ENCODE measurements around the gene SCN1A. TPM values are rescaled to one million over a fixed set of nuclear protein-coding genes. Genes with fewer than 3 reads are reported as not detected.

SCN1A gene
- total and polyA plus RNA-seq, 2 of the 8 experiments (the other 6 are each of a cell fraction or from before 2014, with no cell fraction given) = 0.18 to 1.9 TPM

DNA sequence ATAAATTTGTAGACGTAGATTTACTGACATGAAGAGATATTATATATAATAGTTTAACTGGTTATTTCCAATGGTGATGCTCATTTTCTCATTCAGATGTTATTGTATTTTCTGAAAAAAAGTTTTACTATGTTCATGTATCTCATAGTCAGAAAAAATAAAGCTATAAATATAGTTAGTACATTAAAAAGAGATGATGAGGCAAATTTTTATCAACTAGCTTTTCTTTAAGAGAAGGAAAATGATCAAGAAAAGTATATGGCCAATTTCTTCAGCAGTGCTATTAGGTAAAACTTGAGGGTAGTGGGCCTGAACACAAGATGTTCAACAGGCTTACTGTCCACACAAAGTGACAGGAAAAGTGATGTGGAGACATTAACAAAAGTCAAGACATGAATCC lies 186.0 kb downstream of the SCN1A start:
- Histone ChIP-seq H3K23ac (ENCODE audit: insufficient read length) (no peak overlapping the region), H3K18ac (ENCODE audit: extremely low read depth, low read length) (no peak overlapping the region), H3K23me2 (ENCODE audit: low read depth, low read length) (no peaks in the 10 kb centered on the region; the same call in 1 of the 2 replicates), H3K79me2 (ENCODE audit: control insufficient read depth in 1 of 2, insufficient read depth in 2 of 2, low read length in 2 of 2) (no peaks in the 10 kb centered on the region; a peak in 1 of 4 replicates), H3K4ac (replicated peaks; ENCODE audit: insufficient read length, low read depth, low read length) (no peak overlapping the region), H3K4me2 (ENCODE audit: insufficient read depth in 1 of 2, low read depth in 2 of 2, low read length in 2 of 2) (no peak overlapping the region), H2AFZ (ENCODE audit: low read length) (no peak overlapping the region), H2BK20ac (ENCODE audit: low read length) (no peak overlapping the region), H2BK120ac (replicated peaks; ENCODE audit: low read depth, low read length) (no peak overlapping the region), H3K14ac (ENCODE audit: insufficient read length) (no peak overlapping the region), H3K4me1 (replicated peaks in 1 of 4; ENCODE audit: control insufficient read depth in 3 of 4, insufficient read depth in 4 of 4, low read length in 3 of 4) (no peaks in the 10 kb centered on the region), H4K8ac (ENCODE audit: extremely low read depth, insufficient read depth, low read length) (no peak overlapping the region), H3K56ac (replicated peaks; ENCODE audit: insufficient read length, low read depth, low read length) (no peak overlapping the region), H3K36me3 (ENCODE audit: control insufficient read depth in 2 of 4, insufficient read depth in 4 of 4, low read length in 3 of 4) (peaks cover 0 to 55% (median 17%) of the 10 kb centered on the region in 4 experiments; a peak in 6 of 8 replicates), H4K91ac (replicated peaks; ENCODE audit: insufficient read length, low read length) (no peak overlapping the region), H2BK15ac (ENCODE audit: low read length) (no peak overlapping the region), H4K20me1 (replicated peaks in 1 of 2; ENCODE audit: control insufficient read depth in 1 of 2, insufficient read depth in 2 of 2, low read length in 2 of 2) (peaks cover 0 to 2% of the 10 kb centered on the region in 2 experiments), H2AK5ac (ENCODE audit: low read depth, low read length) (no peak overlapping the region), H3K27me3 (replicated peaks in 1 of 4; ENCODE audit: control insufficient read depth in 3 of 4, extremely low read depth in 1 of 4, insufficient read depth in 3 of 4, low read length in 3 of 4) (no peaks in the 10 kb centered on the region), H3K79me1 (ENCODE audit: low read depth, low read length) (no peaks in the 10 kb centered on the region), H2BK12ac (ENCODE audit: low read depth, low read length) (no peak overlapping the region), H4K5ac (ENCODE audit: insufficient read length, low read depth, low read length) (no peak overlapping the region), H2BK5ac (ENCODE audit: low read depth, low read length) (no peak overlapping the region), H3K4me3 (ENCODE audit: extremely low read depth in 1 of 4, insufficient read depth in 2 of 4, low read depth in 3 of 4, low read length in 4 of 4) (no peak overlapping the region), H3K9ac (replicated peaks in 1 of 4; ENCODE audit: extremely low read depth in 1 of 4, low read depth in 3 of 4, low read length in 3 of 4) (no peak overlapping the region), H3K27ac (ENCODE audit: low read depth, low read length) (no peak overlapping the region), H3K9me3 (ENCODE audit: insufficient read depth in 2 of 2, low read depth in 1 of 2, low read length in 1 of 2) (no peaks in the 10 kb centered on the region)
- 88% methylated on average over 1 of the region's 1 CpG; no CpG with 5 or more reads in 1 of the 2 experiments for WGBS, 2 experiments (ENCODE audit: extremely low coverage in 1 of 2, insufficient coverage in 1 of 2, insufficient read length in 1 of 2, insufficient replicate concordance in 2 of 2, low coverage in 1 of 2, low lambda C conversion rate in 2 of 2, missing lambda C conversion rate in 1 of 2)
- ChIA-PET POLR2A (ENCODE audit: partially characterized antibody) (interaction anchor here (0.7 kb wide), 1 partner anchor 11 kb away, joined by 3 read pairs; the partner anchor contains the start of gene TTC21B), CTCF (ENCODE audit: partially characterized antibody) (no interaction called here)
- DNase-seq (ENCODE audit: low read depth in 1 of 2, low spot score in 2 of 2) (no peak), FAIRE-seq (no peak)
- TF ChIP-seq SIX5 (IDR thresholded peaks at IDR 0.05; ENCODE audit: low read depth, low read length) (no peak), ZNF274 (IDR thresholded peaks at IDR 0.05; ENCODE audit: borderline replicate concordance, extremely low read depth, low read length) (no peak), KDM1A (IDR thresholded peaks at IDR 0.05; ENCODE audit: borderline replicate concordance, low read length) (no peak), BCL11A (IDR thresholded peaks at IDR 0.05; ENCODE audit: low read depth in 2 of 2, low read length in 2 of 2) (no peak), EZH2 (IDR thresholded peaks at IDR 0.05; ENCODE audit: low read depth, low read length, severe bottlenecking) (no peak), TBP (IDR thresholded peaks at IDR 0.05; ENCODE audit: low read depth, low read length) (no peak), EP300 (IDR thresholded peaks at IDR 0.05; ENCODE audit: borderline replicate concordance in 1 of 2, low read depth in 2 of 2, low read length in 2 of 2) (no peak), CBX5 (IDR thresholded peaks at IDR 0.05; ENCODE audit: low read depth, low read length) (no peak), SAP30 (IDR thresholded peaks at IDR 0.05; ENCODE audit: insufficient read depth, insufficient replicate concordance, low read length) (no peak), RFX5 (IDR thresholded peaks at IDR 0.05; ENCODE audit: borderline replicate concordance, low read depth, low read length) (no peak), CBX8 (IDR thresholded peaks at IDR 0.05; ENCODE audit: borderline replicate concordance, low read depth, low read length) (no peak)
- TF ChIP-seq, protein P1, sequence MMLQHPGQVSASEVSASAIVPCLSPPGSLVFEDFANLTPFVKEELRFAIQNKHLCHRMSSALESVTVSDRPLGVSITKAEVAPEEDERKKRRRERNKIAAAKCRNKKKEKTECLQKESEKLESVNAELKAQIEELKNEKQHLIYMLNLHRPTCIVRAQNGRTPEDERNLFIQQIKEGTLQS (IDR thresholded peaks at IDR 0.05; ENCODE audit: insufficient read depth, low read depth, low read length) = no peak
- TF ChIP-seq, protein P2, sequence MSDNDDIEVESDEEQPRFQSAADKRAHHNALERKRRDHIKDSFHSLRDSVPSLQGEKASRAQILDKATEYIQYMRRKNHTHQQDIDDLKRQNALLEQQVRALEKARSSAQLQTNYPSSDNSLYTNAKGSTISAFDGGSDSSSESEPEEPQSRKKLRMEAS (IDR thresholded peaks at IDR 0.05) = no peak
